Colonic mucosa (tissue), 4 donors: Measurements from ENCODE around the gene CCNF. TPM values are rescaled to one million over a fixed set of nuclear protein-coding genes. Genes with fewer than 3 reads are reported as not detected.
"Not testable (repeated sequence)": the region's sequence is repeated elsewhere in the genome, so short reads cannot be mapped to it uniquely, and the experiment has no call there.

ENCODE experiments used
- DNase-seq: peaks from one replicate; pipeline ENCODE4 v3.0.0-alpha.2; 2020
- H3K27ac ChIP-seq: fragments of 200-600 bp; one replicate; pipeline ENCODE4 v1.8.0; 2021
- H3K27me3 ChIP-seq: fragments of 200-600 bp; one replicate; pipeline ENCODE4 v1.8.0; 2021
- H3K36me3 ChIP-seq: fragments of 200-600 bp; one replicate; pipeline ENCODE4 v1.8.0; 2021
- H3K4me1 ChIP-seq: fragments of 200-600 bp; one replicate; pipeline ENCODE4 v1.8.0; 2021; ENCODE audit warnings: mild to moderate bottlenecking
- H3K4me3 ChIP-seq: fragments of 200-600 bp; one replicate; pipeline ENCODE4 v1.8.0; 2021
- H3K9ac ChIP-seq, 2 donors: one replicate each; pipeline ENCODE4 v1.7.0; 2013; ENCODE audit warnings: control low read depth in 2 of 2, low read depth in 2 of 2, low read length in 2 of 2
- H3K9me3 ChIP-seq: fragments of 200-600 bp; one replicate; pipeline ENCODE4 v1.8.0; 2021
- intact Hi-C: fragments of 100-400 bp; cut with DNase I; formaldehyde crosslinking; loops from one replicate; pipeline ENCODE4 v1.14.1; 2022
- total RNA-seq, 2 donors: library from RNA; stranded (reverse); fragmentation: NEBNext Ultra II Directional in 1 of 2; extraction: Animal tissue kit (Norgen Biotek cat#: 25700) in 1 of 2; gene quantifications; one replicate each; pipeline ENCODE4 v1.2.1, GENCODE V29; 2021
- TF ChIP-seq, protein P1 (sequence below): fragments of 200-600 bp; IDR thresholded peaks from one replicate; pipeline ENCODE4 v1.8.0; 2022; ENCODE audit warnings: antibody characterized with exemption, mild to moderate bottlenecking
- donor health status: healthy.
- donor health status: DM: no; HTN: no; CAD: no.
- donor health status: DM: no; HTN: no; CAD: no.

The CCNF gene
- total RNA-seq, 2 donors from 2014 or later = 8.6 to 38.2 TPM

DNA sequence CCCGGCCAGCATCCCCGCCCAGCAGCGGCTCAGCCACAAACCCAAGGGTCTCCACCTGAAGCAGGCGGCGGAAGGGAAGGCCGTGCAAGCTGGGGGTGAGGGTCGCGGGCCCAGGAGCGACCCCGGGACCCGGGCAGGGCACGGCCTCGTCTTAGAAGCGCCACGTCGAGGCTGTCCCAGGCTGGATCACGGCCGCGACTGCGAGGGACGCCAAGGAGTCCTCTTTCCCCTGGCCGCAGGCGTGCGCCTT is 538 bp upstream of the CCNF start:
- no peak for DNase-seq
- TF ChIP-seq, protein P1, sequence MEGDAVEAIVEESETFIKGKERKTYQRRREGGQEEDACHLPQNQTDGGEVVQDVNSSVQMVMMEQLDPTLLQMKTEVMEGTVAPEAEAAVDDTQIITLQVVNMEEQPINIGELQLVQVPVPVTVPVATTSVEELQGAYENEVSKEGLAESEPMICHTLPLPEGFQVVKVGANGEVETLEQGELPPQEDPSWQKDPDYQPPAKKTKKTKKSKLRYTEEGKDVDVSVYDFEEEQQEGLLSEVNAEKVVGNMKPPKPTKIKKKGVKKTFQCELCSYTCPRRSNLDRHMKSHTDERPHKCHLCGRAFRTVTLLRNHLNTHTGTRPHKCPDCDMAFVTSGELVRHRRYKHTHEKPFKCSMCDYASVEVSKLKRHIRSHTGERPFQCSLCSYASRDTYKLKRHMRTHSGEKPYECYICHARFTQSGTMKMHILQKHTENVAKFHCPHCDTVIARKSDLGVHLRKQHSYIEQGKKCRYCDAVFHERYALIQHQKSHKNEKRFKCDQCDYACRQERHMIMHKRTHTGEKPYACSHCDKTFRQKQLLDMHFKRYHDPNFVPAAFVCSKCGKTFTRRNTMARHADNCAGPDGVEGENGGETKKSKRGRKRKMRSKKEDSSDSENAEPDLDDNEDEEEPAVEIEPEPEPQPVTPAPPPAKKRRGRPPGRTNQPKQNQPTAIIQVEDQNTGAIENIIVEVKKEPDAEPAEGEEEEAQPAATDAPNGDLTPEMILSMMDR = no peak

DNA sequence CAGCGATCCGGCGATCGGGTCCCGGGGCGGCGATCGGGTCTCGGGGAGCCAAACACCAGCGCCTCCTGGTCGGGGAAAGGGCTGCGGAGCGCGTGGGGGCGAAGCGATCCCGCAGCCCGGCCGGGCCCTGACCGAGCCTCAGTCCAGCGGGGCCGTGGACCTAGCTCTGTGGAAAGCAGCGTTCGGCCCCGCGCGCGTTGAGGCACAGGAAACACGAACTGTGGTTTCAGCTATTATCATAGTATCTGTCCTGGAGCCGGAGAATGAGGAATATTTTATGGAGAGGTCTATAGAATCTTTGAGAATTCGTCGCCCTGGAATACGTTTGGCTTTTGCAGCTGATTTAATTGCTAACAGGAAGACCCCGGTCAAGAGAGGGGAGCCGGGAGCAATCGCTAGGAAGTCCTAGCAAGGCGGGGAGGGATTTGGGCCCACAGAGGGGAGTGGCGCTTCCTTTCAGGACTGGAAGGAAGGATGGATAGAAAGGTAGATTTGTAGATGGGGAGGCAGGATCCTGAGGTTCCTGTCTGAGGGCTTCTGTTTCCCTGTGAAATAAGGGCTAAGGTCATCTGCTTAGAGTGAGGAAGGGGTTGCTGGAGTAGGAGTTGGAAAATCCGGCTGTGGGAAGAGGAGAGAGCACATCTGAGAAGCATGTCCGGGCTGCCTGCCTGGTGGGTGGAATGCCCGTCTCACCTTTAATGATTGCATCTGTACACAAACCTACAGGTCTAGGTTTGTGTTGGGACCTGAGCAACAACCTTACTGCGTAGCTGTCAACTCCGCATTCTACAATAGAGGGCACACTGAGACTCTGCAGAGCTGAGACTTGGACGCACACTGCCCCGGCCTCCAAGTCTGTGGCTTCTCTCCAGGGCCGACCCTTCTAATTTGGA is 770 bp downstream of the CCNF start:
- Histone ChIP-seq H3K9me3 (no peaks in the 10 kb centered on the region), H3K4me1 (peaks cover 7% of the 10 kb centered on the region), H3K4me3 (peak overlapping the region; percentile 81), H3K27me3 (no peaks in the 10 kb centered on the region), H3K9ac (peak overlapping the region; percentile 76 to 88), H3K36me3 (no peaks in the 10 kb centered on the region), H3K27ac (no peak overlapping the region)
- intact Hi-C loops = loop anchor here (5.0 kb wide), 2 partner anchors 67 to 88 kb away; partner anchors contain the start of gene ABCA3
- TF ChIP-seq, protein P1 = no peak
- peak; percentile 45 for DNase-seq

More for the DNA sequence above, 538 bp upstream of the CCNF start:
- Histone ChIP-seq H3K4me3 (peak overlapping the region; percentile 81), H3K27ac (peak overlapping the region; percentile 49), H3K27me3 (no peaks in the 10 kb centered on the region), H3K4me1 (peaks cover 7% of the 10 kb centered on the region), H3K9ac (peak overlapping the region; percentile 76 to 85), H3K9me3 (no peaks in the 10 kb centered on the region), H3K36me3 (no peaks in the 10 kb centered on the region)
- intact Hi-C loops = loop anchor here (5.0 kb wide), 1 partner anchor 86 kb away; the partner anchor contains the start of gene ABCA3

- H3K27me3 ChIP-seq = no peaks in the 10 kb centered on the region
- no peak overlapping the region for H3K9ac ChIP-seq
- DNase-seq = no peak
- TF ChIP-seq, protein P1 = no peak
- H3K4me1 ChIP-seq = peaks cover 7% of the 10 kb centered on the region
- no peaks in the 10 kb centered on the region for H3K36me3 ChIP-seq
- intact Hi-C loops = loop anchor here (5.0 kb wide), 1 partner anchor 65 kb away; no protein-coding TSS in a partner anchor
- no peak overlapping the region for H3K4me3 ChIP-seq
- no peaks in the 10 kb centered on the region for H3K9me3 ChIP-seq
- no peak overlapping the region for H3K27ac ChIP-seq
Observed at GRCh38 chr16:2432286-2432685, 3.0 kb downstream of the CCNF start.

DNA sequence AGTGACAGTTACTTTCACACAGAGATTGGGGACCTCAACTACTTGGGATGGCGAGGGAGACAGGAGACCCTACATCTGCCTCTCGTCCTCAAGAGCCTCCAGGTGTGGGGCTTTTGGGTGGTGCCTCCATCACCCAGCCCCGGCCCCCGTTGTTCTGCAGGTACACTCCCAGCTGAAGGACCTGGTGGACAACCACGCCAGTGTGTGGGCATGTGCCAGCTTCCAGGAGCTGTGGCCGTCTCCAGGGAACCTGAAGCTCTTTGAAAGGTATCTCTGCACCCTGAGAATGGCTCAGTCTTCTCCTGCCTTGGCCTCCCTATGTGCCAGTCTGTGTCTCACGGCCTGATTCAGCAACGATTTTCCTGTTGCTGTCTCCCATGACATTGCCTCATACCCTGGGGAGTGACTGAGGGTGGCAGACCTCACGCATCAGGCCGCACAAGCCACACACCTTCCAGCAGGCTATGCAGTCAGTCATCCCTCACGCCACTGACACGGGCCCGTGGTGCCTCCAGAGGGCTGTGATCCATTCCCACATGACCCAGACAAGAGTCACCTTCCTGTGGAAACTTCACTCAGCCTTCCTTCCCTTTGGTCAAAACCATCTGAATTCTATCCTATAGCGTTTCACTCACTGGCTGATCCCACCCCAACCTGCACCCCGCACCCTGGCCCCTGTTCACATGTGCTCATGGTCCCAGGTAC is 3.7 kb downstream of the CCNF start:
- no peak for DNase-seq
- H3K36me3 ChIP-seq = no peaks in the 10 kb centered on the region
- H3K9me3 ChIP-seq = no peaks in the 10 kb centered on the region
- peaks cover 7% of the 10 kb centered on the region for H3K4me1 ChIP-seq
- no peak overlapping the region for H3K27ac ChIP-seq
- TF ChIP-seq, protein P1 = no peak
- no peak overlapping the region for H3K4me3 ChIP-seq
- H3K9ac ChIP-seq = no peak overlapping the region
- H3K27me3 ChIP-seq = no peaks in the 10 kb centered on the region
- intact Hi-C loops = loop anchor here (5.0 kb wide), 1 partner anchor 64 kb away; no protein-coding TSS in a partner anchor

DNA sequence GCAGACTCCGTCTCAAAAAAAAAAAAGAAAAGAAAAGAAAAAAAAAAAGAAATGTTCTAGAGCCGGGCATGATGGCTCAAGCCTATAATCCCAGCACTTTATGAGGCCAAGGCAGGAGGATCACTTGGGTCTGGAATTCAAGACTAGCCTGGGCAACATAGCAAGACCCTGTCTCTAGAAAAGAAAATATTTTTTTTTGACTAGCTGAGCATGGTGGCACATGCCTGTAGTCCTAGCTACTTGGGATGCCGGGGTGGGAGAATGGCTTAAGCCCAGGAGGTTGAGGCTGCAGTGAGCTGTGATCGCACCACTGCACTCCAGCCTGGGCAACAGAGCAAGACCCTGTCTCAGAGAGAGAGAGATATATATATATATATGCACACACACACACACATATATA is 6.0 kb downstream of the CCNF start:
- DNase-seq, H3K4me3 ChIP-seq, H3K27me3 ChIP-seq, H3K36me3 ChIP-seq, H3K9me3 ChIP-seq, H3K9ac ChIP-seq, intact Hi-C loops, H3K4me1 ChIP-seq, H3K27ac ChIP-seq: not testable (repeated sequence)
